HEK293T (cell line): Measurements from ENCODE around the gene SULT1A1.

Experiments
- ARNT ChIP-seq: fragments of 450-650 bp; IDR thresholded peaks from 2 replicates; pipeline ENCODE4 v1.6.1; 2017; ENCODE audit warnings: mild to moderate bottlenecking
- BHLHE40 ChIP-seq: fragments of 450-650 bp; IDR thresholded peaks from 2 replicates; pipeline ENCODE4 v1.6.1; 2016; ENCODE audit warnings: mild to moderate bottlenecking, moderate library complexity, borderline replicate concordance
- ELF4 ChIP-seq: fragments of 450-650 bp; IDR thresholded peaks from 2 replicates; pipeline ENCODE4 v1.6.1; 2017; ENCODE audit warnings: antibody characterized with exemption
- FOXA1 ChIP-seq: fragments of 450-650 bp; IDR thresholded peaks from 2 replicates; pipeline ENCODE4 v1.6.1; 2016; ENCODE audit warnings: mild to moderate bottlenecking
- FOXM1 ChIP-seq: fragments of 450-650 bp; IDR thresholded peaks from 2 replicates; pipeline ENCODE4 v1.6.1; 2017; ENCODE audit warnings: mild to moderate bottlenecking, borderline replicate concordance
- HDGF ChIP-seq: fragments of 450-650 bp; IDR thresholded peaks from 2 replicates; pipeline ENCODE4 v1.6.1; 2017; ENCODE audit warnings: antibody characterized with exemption, borderline replicate concordance
- LEF1 ChIP-seq: fragments of 450-650 bp; IDR thresholded peaks from 2 replicates; pipeline ENCODE4 v1.6.1; 2017; ENCODE audit warnings: mild to moderate bottlenecking, borderline replicate concordance
- PKNOX1 ChIP-seq: fragments of 450-650 bp; IDR thresholded peaks from 2 replicates; pipeline ENCODE4 v1.6.1; 2016
- SP1 ChIP-seq: fragments of 450-650 bp; IDR thresholded peaks from 2 replicates; pipeline ENCODE4 v1.6.1; 2017
- SUZ12 ChIP-seq: fragments of 450-650 bp; IDR thresholded peaks from 2 replicates; pipeline ENCODE4 v1.6.1; 2016; ENCODE audit warnings: mild to moderate bottlenecking
- ZNF384 ChIP-seq: fragments of 450-650 bp; IDR thresholded peaks from 2 replicates; pipeline ENCODE4 v1.6.1; 2016

GRCh38 chr16:28616636-28617035, 6.8 kb upstream of the SULT1A1 start:
- TF ChIP-seq PKNOX1 (no peak), ZNF384 (no peak), FOXM1 (no peak), SUZ12 (no peak), ARNT (no peak), FOXA1 (no peak), LEF1 (no peak), ELF4 (no peak), SP1 (no peak), HDGF (no peak), BHLHE40 (no peak)
